Posterior vena cava (tissue), 2 donors: Measurements from ENCODE around the gene PIK3CG. TPM values are rescaled to one million over a fixed set of nuclear protein-coding genes. Genes with fewer than 3 reads are reported as not detected.

Source experiments
- DNase-seq: peaks from one replicate; pipeline ENCODE4 v3.0.0-alpha.2; 2020; ENCODE audit warnings: low spot score
- intact Hi-C, 2 donors: fragments of 100-400 bp; cut with DNase I; formaldehyde crosslinking; loops; one replicate each; pipeline versions ENCODE4 v1.14.1 to v1.14.2; 2022 to 2023
- total RNA-seq, 2 donors: library from RNA; stranded (reverse); fragmentation: NEBNext Ultra II Directional; extraction: Animal tissue kit (Norgen Biotek cat#: 25700); gene quantifications; one replicate each; pipeline ENCODE4 v1.2.1, GENCODE V29; 2021
- donor health status: DM: yes; HTN: yes; CAD: no.
- donor health status: DM: yes; HTN: yes; CAD: no.

PIK3CG gene
- total RNA-seq, 2 donors from 2014 or later: 4.7 to 7.0 TPM

- DNase-seq: no peak
- intact Hi-C loops: no loop called here
Measured at GRCh38 chr7:106853250-106853908, 11.7 kb upstream of the PIK3CG start.

GRCh38 chr7:106855540-106856132 lies 9.4 kb upstream of the PIK3CG start:
- no peak for DNase-seq
- intact Hi-C loops: no loop called here

- peak; percentile 80 for DNase-seq
- intact Hi-C loops: no loop called here
Measured at GRCh38 chr7:106858618-106859532, 6.2 kb upstream of the PIK3CG start.

GRCh38 chr7:106862317-106863089 lies 2.6 kb upstream of the PIK3CG start:
- intact Hi-C loops: no loop called here
- DNase-seq: no peak

- intact Hi-C loops: no loop called here
Measured at GRCh38 chr7:106863274-106863997, 1.6 kb upstream of the PIK3CG start.

GRCh38 chr7:106864298-106865081 lies 592 bp upstream of the PIK3CG start:
- intact Hi-C loops: no loop called here
- DNase-seq: no peak

More at GRCh38 chr7:106863274-106863997, 1.6 kb upstream of the PIK3CG start:
- no peak for DNase-seq

GRCh38 chr7:106866298-106867281 lies 1.5 kb downstream of the PIK3CG start:
- no peak for DNase-seq
- intact Hi-C loops: no loop called here

- intact Hi-C loops: no loop called here
- no peak for DNase-seq
Measured at GRCh38 chr7:106867641-106868351, 2.7 kb downstream of the PIK3CG start.

- intact Hi-C loops: no loop called here
- DNase-seq: no peak
Measured at GRCh38 chr7:106868364-106868763, 3.3 kb downstream of the PIK3CG start.

GRCh38 chr7:106869954-106870353 lies 4.9 kb downstream of the PIK3CG start:
- no peak for DNase-seq
- intact Hi-C loops: no loop called here

GRCh38 chr7:106870528-106870927 lies 5.4 kb downstream of the PIK3CG start:
- intact Hi-C loops: no loop called here
- DNase-seq: no peak

- no peak for DNase-seq
- intact Hi-C loops: no loop called here
Measured at GRCh38 chr7:106870983-106871410, 5.9 kb downstream of the PIK3CG start.

GRCh38 chr7:106871793-106872571 lies 6.9 kb downstream of the PIK3CG start:
- no peak for DNase-seq
- intact Hi-C loops: no loop called here

- DNase-seq: no peak
- intact Hi-C loops: no loop called here
Measured at GRCh38 chr7:106872763-106873162, 7.7 kb downstream of the PIK3CG start.

GRCh38 chr7:106874076-106874475 lies 9.0 kb downstream of the PIK3CG start:
- DNase-seq: no peak
- intact Hi-C loops: no loop called here

GRCh38 chr7:106875508-106875907 lies 10.4 kb downstream of the PIK3CG start:
- DNase-seq: no peak
- intact Hi-C loops: no loop called here
